Stimulated activated CD4-positive, alpha-beta T cell treated with anti-CD3 and anti-CD28 coated beads, Interleukin-4, amount 100 ng/mL, for 24 hours (primary cell): Measurements from ENCODE around the gene UBN1.
"Not testable (repeated sequence)": the region's sequence is repeated elsewhere in the genome, so short reads cannot be mapped to it uniquely, and the experiment has no call there.

Experiments
- DNase-seq: peaks from one replicate; pipeline ENCODE4 v3.0.0-alpha.2; 2020

The UBN1 gene

GRCh38 chr16:4884972-4885874 is 37.9 kb downstream of the UBN1 start:
- no peak for DNase-seq

DNA sequence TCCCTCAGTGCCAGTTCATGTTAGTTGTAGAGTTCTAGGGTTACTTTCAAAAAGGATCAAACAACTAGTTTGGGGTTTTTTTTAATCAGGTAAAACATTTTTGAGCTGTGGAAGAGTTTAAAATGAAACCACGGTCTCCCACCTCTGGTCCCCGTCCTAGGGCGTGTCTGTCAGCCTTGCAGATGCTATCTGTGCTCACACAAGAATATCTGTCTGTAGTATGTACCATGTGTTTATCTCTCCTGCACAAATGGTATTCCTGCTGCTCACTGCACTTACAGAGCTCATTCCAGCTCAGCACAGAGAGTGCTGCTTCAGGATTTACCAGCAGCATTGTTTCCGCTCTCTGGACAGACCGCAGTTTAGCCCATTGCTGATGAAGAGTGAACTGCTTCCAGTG is 38.9 kb downstream of the UBN1 start:
- no peak for DNase-seq

- DNase-seq = no peak
These were observed 41.3 kb downstream of the UBN1 start for GRCh38 chr16:4888428-4889135.

GRCh38 chr16:4890026-4890425 is 42.7 kb downstream of the UBN1 start:
- DNase-seq = no peak

DNA sequence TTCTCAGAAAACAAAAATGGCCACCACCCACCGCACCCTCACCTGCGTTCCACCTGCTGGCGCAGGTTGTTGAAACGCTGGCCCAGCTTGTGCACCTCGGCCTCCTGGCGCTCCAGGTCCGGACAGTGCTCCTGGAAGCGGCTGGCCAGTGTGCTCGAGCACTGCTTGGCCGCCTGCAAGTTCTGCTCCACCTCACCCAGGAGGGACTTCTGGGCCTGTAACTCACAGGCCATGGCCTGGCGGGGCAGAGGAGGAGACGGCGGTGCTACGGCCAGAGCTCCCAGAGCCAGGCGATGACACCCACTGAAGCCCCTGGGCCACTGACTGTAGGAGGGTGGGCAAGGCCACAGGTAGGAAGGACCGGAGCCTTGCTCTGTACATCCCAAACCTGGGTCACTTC is 43.4 kb downstream of the UBN1 start:
- no peak for DNase-seq

DNA sequence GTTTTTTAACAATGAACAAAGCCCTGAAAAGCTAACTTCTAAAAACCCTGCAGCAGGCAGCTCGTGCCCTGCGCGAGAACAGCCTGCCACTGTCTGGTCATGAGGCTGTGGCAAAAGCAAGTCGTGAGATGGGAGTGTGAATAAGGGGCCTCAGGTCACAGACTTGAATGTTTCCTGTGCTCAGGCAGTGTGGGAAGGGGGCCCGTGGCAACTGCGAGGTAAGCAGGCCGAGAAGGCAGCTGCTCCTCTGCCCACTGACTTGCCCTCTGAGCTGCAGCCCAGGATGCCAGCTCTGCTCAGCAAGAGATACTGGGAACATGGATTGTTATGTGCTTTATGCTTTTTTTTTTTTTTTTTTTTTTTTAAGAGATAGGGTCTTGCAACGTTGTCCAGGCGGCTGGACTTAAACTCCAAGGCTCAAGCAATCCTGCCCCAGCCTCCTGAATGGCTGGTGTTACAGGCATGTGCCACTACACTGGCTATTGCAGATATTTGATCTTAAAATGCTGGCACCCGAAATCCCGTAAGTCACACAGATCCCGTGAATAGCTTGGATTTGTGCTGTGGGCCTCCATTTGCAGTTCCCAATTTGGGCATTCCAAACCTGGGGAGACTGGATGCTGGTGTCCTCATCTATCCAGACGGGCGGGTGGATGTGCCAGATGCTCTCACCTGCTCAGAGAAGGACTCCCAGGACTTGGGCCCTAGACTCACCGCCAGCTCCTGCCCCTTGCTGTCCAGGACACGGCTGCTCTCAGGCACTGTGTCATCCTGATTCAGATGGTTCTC is 44.0 kb downstream of the UBN1 start:
- DNase-seq = no peak

- no peak for DNase-seq
These were observed 44.6 kb downstream of the UBN1 start for GRCh38 chr16:4891886-4892216.

DNA sequence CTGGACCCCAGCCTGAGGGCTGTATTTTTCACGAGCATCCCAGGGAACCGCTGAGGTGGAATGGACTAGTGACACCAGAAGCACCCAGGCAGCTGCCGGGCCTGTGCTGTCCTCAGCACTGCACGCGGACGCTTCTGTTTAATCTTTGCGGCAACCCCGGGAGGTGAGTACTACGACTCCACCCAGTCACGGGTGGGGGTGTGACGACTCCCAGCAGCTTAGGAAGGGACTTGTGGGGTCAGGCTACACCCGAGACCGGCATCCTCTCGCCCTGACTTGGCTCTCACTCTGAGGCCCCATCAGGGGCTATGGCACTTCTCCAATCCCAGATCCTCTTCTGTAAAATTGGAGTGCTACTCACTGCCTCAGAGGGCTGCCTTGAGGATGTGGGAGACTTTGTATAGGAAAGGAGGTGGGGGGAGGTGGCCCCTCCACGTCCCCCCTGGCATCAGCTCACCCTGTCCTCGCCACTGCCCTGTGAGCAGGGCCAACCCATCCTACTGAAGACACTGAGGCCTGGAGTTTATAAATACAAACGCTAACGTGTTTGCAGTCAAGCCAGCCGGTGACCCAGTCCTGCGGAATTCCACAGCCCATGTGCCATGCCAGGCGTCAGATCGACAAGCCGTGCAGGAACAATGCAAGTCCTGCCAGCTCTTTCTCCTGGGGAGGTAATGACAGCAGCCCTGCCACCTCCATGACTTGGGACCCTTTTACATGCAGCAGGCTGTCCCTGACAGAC is 45.3 kb downstream of the UBN1 start:
- DNase-seq = no peak

GRCh38 chr16:4893103-4893862 is 46.0 kb downstream of the UBN1 start:
- no peak for DNase-seq

DNA sequence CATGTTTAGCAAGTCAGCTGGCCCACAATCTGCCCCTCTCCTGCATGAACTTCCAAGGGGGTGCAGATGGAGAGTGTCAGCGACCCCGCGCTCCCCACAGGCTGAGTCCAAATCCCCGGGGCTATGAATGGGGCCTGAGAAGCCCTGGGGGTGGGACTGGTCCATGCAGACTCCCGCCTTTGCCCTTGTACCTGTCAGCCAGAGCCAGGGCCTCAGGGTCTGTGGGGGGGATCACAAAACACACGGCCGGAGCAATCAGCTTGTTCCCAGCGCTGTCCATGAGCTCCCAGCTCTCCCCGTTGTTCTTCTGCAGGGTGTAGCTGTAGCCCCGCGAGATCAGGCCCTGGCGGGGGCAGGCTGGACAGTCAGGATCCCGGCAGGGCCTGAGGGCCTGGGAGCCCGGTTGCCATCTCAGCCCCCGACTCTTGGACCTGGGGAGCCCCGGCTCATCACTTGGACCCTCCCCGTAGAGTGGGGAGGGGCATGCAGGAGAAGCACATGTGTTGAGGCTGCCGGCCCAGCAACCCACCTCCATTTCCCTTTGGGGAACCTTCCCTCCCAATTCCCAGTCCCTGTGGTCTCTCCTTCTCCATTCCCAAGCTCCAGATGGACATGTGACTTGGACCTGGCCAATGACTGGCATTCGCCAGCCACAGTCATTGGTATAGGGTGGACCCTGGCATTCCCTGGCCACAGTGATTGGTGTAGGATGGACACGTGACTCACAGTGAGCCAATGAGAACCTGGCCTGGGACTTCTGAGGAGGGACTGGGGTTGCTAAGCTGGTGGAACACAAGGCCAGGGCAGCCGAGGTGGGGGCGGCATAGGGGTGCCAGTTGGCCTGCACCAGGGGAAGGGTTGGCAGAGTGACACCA is 47.2 kb downstream of the UBN1 start:
- DNase-seq = no peak

DNA sequence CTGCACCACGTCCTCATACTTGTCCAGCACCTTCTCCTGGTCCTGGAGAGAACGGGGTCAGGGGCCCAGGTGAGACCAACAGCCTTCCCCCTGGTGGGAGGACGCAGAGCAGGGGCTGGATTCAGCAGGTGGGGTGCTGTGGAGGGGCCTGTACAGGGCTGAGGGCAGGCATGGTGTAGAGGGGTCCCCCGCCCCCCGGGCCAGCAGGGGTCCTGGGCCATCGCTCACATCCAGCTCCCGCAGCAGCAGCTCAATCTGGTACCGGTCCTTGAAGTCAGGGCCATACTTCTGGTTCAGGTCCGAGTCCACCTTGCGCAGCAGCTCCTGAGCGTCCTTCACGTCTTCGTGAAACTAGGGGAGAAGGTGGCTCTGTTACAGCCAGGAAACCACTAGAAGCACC is 48.1 kb downstream of the UBN1 start:
- no peak for DNase-seq

DNA sequence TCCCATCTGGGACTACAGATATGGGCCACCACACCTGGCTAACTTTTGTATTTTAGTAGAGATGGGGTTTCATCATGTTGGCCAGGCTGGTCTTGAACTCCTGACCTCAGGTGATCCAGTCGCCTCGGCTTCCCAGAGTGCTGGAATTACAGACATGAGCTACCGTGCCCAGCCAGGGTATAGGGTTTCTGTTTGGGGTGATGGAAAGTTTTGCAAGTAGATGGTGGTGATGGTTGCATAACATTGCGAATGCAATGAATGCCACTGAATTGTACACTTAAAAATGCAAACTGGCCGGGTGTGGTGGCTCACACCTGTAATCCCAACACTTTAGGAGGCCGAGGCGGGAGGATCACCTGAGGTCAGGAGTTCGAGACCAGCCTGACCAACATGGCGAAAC is 49.5 kb downstream of the UBN1 start:
- DNase-seq = not testable (repeated sequence)

DNA sequence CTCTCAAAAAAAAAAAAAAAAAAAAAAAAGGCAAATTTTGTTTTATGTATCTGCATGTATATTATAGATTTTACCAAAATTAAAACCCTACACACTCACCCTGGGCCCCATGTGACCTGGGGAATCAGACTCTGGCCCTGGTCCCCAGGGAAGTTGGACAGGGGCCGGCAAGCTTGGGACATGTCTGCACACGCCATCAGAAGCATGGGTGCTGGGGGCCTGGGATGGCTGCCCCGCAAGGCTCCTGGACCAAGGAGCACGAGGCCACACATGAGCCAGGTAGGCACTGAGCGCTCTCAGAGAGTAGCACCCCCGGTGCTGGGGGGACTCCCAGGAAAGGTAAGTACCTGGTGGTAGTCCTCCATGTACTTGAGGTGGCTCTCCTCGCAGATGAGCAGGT is 50.0 kb downstream of the UBN1 start:
- DNase-seq = no peak

DNA sequence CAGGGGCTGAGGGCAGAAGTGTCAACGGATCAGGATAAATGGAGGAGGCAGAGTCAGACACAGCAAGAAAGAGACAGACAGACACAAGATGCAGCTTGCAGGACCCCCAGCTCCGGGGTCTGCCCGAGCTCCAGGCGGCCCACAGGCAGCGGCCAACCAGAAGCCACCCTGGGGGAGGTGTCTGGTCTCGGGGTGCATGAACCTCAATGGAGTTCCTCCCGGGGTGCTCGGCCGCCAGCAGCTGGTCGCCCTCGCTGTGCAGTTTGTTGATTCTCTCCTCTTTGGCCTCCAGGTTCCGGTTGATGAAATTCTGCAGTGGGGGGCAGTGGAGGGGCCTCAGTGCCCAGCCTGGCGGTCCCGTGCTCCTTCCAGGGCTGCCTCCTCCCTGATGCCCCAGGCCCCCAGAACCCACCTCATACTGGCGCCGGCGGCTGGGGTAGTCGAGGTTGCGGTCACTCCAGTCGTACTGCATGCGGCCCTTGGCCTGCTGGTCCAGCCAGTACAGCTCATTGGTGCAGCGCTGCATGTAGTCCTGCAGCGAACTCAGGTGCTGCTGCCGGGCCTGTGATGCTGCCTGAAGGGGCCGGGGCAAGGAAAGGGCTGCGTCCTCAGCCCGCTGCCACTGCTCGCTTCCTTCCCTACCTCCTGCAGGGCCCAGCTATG is 51.7 kb downstream of the UBN1 start:
- DNase-seq = no peak

- no peak for DNase-seq
These were observed 52.2 kb downstream of the UBN1 start for GRCh38 chr16:4899474-4899846.

GRCh38 chr16:4900036-4900435 is 52.8 kb downstream of the UBN1 start:
- no peak for DNase-seq

DNA sequence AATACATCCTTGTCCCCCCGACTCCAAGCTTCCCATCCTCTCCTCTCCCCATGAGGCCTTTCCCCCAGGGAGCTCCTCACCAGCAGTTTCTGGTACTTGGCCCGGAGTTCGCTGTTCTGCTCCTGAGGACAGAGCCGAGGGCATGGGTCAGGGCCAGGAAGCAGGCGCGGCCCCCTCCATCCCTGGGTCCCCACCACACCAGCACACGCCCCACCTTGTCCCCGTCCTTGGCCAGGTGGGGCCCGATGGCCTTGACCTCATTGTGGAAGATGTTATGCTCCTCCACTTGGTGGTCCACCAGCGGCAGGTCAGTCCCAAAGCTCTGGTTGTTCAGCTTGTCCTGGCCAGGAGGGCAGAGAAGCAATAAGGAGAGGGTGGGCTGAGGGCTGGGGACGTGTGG is 53.5 kb downstream of the UBN1 start:
- DNase-seq = no peak

GRCh38 chr16:4902038-4902437 is 54.8 kb downstream of the UBN1 start:
- no peak for DNase-seq

DNA sequence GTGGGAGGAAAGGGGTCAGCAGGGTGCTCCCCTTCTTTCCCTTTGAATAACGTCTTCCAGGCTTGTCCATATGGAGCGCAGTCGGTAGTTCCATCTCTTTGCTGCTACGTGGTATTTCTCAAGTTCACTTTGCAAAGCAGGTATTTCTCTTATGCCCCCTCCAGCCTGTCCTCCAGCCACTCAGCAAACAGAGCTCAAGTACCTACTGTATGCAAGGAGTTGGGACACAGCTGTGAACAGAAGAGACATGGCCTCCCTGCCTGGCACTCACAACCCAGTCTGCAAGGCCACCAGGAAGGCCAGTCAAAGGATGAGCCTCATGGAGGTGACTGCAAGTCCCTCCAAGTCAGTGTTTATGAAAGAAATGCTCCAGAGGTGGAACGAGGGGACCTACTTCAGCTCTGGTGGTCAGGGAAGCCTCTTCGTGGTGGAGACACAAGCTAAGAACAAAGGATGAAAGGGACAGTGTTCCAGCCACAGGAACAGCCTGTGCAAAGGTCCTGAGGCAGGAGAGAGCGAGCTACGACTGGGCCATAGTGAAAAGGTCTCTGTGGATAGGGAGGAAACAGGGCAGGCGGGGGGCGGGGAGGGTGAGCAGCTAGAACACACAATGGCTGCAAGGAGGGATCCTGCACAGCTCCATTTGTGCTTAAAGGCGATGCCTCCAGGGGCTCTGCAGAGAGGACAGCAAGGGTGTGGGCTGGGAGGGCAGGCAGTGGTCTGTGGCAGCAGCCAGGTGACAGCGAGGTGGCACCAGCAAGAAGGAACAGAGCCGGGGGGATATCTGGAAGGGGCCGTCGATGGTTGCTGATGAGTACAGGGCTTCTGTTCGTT is 57.0 kb downstream of the UBN1 start:
- DNase-seq = no peak
